B cell (primary cell): ENCODE data around the gene MOB3A.

Source experiments
- EZH2 ChIP-seq: IDR thresholded peaks from 2 replicates; pipeline ENCODE4 v1.6.1; 2012; ENCODE audit warnings: borderline replicate concordance, low read depth, mild to moderate bottlenecking, moderate library complexity, low read length; ENCODE audit not compliant: insufficient read depth, poor library complexity, severe bottlenecking
- TF ChIP-seq, protein P1 (sequence below): fragments of 200-600 bp; IDR thresholded peaks from one replicate; pipeline ENCODE4 v1.8.0; 2022; ENCODE audit warnings: antibody characterized with exemption, mild to moderate bottlenecking

DNA sequence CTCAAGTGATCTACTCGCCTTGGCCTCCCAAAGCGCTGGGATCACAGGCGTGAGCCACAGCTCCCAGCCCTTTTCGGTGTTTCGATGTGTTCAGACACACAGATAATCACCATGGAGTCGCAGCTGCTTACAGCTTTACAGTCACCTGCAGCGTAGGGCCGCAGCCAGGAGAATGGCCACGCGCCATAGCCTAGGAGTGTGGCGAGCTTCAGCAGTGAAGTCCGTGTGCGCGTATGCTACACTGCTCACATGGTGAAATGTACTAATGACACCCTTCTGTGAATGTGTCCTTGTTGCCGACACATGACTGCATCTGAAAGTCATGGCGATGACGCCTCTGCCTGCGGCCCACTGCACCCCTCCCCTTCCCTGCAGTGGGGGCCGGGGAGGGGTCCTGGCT is 31.6 kb upstream of the MOB3A start:
- TF ChIP-seq, protein P1, sequence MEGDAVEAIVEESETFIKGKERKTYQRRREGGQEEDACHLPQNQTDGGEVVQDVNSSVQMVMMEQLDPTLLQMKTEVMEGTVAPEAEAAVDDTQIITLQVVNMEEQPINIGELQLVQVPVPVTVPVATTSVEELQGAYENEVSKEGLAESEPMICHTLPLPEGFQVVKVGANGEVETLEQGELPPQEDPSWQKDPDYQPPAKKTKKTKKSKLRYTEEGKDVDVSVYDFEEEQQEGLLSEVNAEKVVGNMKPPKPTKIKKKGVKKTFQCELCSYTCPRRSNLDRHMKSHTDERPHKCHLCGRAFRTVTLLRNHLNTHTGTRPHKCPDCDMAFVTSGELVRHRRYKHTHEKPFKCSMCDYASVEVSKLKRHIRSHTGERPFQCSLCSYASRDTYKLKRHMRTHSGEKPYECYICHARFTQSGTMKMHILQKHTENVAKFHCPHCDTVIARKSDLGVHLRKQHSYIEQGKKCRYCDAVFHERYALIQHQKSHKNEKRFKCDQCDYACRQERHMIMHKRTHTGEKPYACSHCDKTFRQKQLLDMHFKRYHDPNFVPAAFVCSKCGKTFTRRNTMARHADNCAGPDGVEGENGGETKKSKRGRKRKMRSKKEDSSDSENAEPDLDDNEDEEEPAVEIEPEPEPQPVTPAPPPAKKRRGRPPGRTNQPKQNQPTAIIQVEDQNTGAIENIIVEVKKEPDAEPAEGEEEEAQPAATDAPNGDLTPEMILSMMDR = no peak
- TF ChIP-seq EZH2 = no peak
